IMR-90 (cell line): ENCODE measurements around the gene CCKAR. TPM values are rescaled to one million over a fixed set of nuclear protein-coding genes. Genes with fewer than 3 reads are reported as not detected.

Experiments used
- ATAC-seq: fragments of 200-7000 bp; cut with Tn5 transposase; 2 replicates; pipeline ENCODE4 v1.9.1; 2020; ENCODE audit warnings: low read depth, mild to moderate bottlenecking, moderate library complexity
- BruUV-seq: library from RNA; stranded (reverse); fragments of 400-500 nt; replicated peaks from 2 replicates; lab custom pipeline; 2021; lab: Mats Ljungman, UMichigan
- CTCF ChIA-PET: fragments of 300-600 bp; formaldehyde crosslinking; extraction: SDS; loops from one replicate; lab custom pipeline; 2021; ENCODE audit warnings: antibody characterized with exemption; lab: Yijun Ruan, JAX
- POLR2A ChIA-PET: fragments of 300-600 bp; sonication (Branson Sonifier 250); formaldehyde crosslinking; loops from one replicate; lab custom pipeline; 2022; ENCODE audit warnings: antibody characterized with exemption; ENCODE audit not compliant: unreplicated experiment; lab: Charles Lee
- DNase-seq: peaks from one replicate; pipeline ENCODE4 v3.0.0; 2013
- H2AFZ ChIP-seq: replicated peaks from 2 replicates; pipeline ENCODE3; 2013; ENCODE audit warnings: low read length, mild to moderate bottlenecking; ENCODE audit not compliant: poor library complexity
- H2AK5ac ChIP-seq: 2 replicates; pipeline ENCODE4 v1.6.1; 2013; ENCODE audit warnings: low read depth, low read length, inconsistent platforms
- H2AK9ac ChIP-seq: replicated peaks from 2 replicates; pipeline ENCODE3; 2013; ENCODE audit warnings: mild to moderate bottlenecking, low read depth, low read length, moderate library complexity; ENCODE audit not compliant: poor library complexity
- H2BK120ac ChIP-seq: 2 replicates; pipeline ENCODE4 v1.6.1; 2013; ENCODE audit warnings: low read depth, low read length, inconsistent platforms
- H2BK15ac ChIP-seq: 3 replicates; pipeline ENCODE4 v1.6.1; 2013; ENCODE audit warnings: low read depth, low read length, inconsistent platforms
- H2BK20ac ChIP-seq: 2 replicates; pipeline ENCODE4 v1.6.1; 2013; ENCODE audit warnings: low read depth, mild to moderate bottlenecking, inconsistent platforms, low read length, moderate library complexity
- H2BK5ac ChIP-seq: 2 replicates; pipeline ENCODE4 v1.6.1; 2013; ENCODE audit warnings: mild to moderate bottlenecking, low read depth, low read length, inconsistent platforms; ENCODE audit not compliant: poor library complexity, severe bottlenecking
- H3K14ac ChIP-seq: replicated peaks from 2 replicates; pipeline ENCODE4 v1.6.1; 2013; ENCODE audit warnings: low read depth, low read length, inconsistent platforms
- H3K18ac ChIP-seq: 2 replicates; pipeline ENCODE4 v1.6.1; 2013; ENCODE audit warnings: low read depth, low read length, control low read depth
- H3K23ac ChIP-seq: 2 replicates; pipeline ENCODE4 v1.6.1; 2013; ENCODE audit warnings: low read depth, low read length, inconsistent platforms
- H3K27ac ChIP-seq: 2 replicates; pipeline ENCODE4 v1.5.1; 2013; ENCODE audit warnings: mild to moderate bottlenecking, control low read depth, low read length; ENCODE audit not compliant: insufficient read depth
- H3K27me3 ChIP-seq: 2 replicates; pipeline ENCODE4 v1.6.1; 2013; ENCODE audit warnings: low read length; ENCODE audit not compliant: control insufficient read depth, insufficient read depth
- H3K36me3 ChIP-seq: 2 replicates; pipeline ENCODE4 v1.6.1; 2013; ENCODE audit warnings: low read length, mixed read lengths; ENCODE audit not compliant: control insufficient read depth, insufficient read depth
- H3K4ac ChIP-seq: 2 replicates; pipeline ENCODE4 v1.6.1; 2013; ENCODE audit warnings: low read depth, low read length, inconsistent platforms
- H3K4me1 ChIP-seq: 2 replicates; pipeline ENCODE4 v1.6.1; 2013; ENCODE audit warnings: low read length, mixed read lengths; ENCODE audit not compliant: control insufficient read depth, insufficient read depth
- H3K4me2 ChIP-seq: 2 replicates; pipeline ENCODE4 v1.6.1; 2013; ENCODE audit warnings: low read depth, mild to moderate bottlenecking, control low read depth, low read length, moderate library complexity
- H3K4me3 ChIP-seq: 2 replicates; pipeline ENCODE4 v1.5.1; 2013; ENCODE audit warnings: low read depth, mild to moderate bottlenecking, control low read depth, low read length, moderate library complexity; ENCODE audit not compliant: insufficient read depth
- H3K56ac ChIP-seq: 2 replicates; pipeline ENCODE4 v1.6.1; 2013; ENCODE audit warnings: low read length, inconsistent platforms; ENCODE audit not compliant: insufficient read depth; ENCODE audit errors: extremely low read depth
- H3K79me1 ChIP-seq, 2 experiments: 2 replicates each; pipeline ENCODE4 v1.6.1; 2013; ENCODE audit warnings: low read length in 2 of 2, inconsistent platforms in 1 of 2, low read depth in 1 of 2
- H3K9ac ChIP-seq: 2 replicates; pipeline ENCODE4 v1.6.1; 2013; ENCODE audit warnings: low read depth, low read length, control low read depth
- H3K9me1 ChIP-seq: 2 replicates; pipeline ENCODE4 v1.6.1; 2013; ENCODE audit warnings: low read length, inconsistent platforms; ENCODE audit not compliant: insufficient read depth
- H3K9me3 ChIP-seq: 2 replicates; pipeline ENCODE4 v1.6.1; 2013; ENCODE audit warnings: low read length; ENCODE audit not compliant: control insufficient read depth, insufficient read depth
- H4K20me1 ChIP-seq: 2 replicates; pipeline ENCODE4 v1.6.1; 2013; ENCODE audit warnings: low read length, inconsistent platforms; ENCODE audit not compliant: insufficient read depth
- H4K5ac ChIP-seq: 2 replicates; pipeline ENCODE4 v1.6.1; 2013; ENCODE audit warnings: mild to moderate bottlenecking, low read depth, low read length, control low read depth
- H4K8ac ChIP-seq, 2 experiments: 2 replicates each; pipeline ENCODE4 v1.6.1; 2013; ENCODE audit warnings: low read depth in 2 of 2, low read length in 2 of 2, control low read depth in 1 of 2, inconsistent platforms in 1 of 2
- H4K91ac ChIP-seq: 2 replicates; pipeline ENCODE4 v1.6.1; 2013; ENCODE audit warnings: low read depth, low read length, inconsistent platforms; ENCODE audit not compliant: insufficient read depth
- MAFK ChIP-seq: IDR thresholded peaks from 2 replicates; pipeline ENCODE4 v1.6.1; 2012; ENCODE audit warnings: low read depth, low read length, improper control_type of control experiment
- RAD21 ChIP-seq: IDR thresholded peaks from 2 replicates; pipeline ENCODE4 v1.6.1; 2012; ENCODE audit warnings: low read length, improper control_type of control experiment
- RCOR1 ChIP-seq: IDR thresholded peaks from 2 replicates; pipeline ENCODE4 v1.6.1; 2012; ENCODE audit warnings: mild to moderate bottlenecking, low read length, improper control_type of control experiment; ENCODE audit not compliant: insufficient replicate concordance
- WGBS, 2 experiments: methylation state at CpG; one replicate each; pipeline versions ENCODE4 v1.1.5 to v1.1.7; 2013; ENCODE audit warnings: missing lambda C conversion rate in 2 of 2; ENCODE audit not compliant: insufficient read length in 1 of 2; ENCODE audit errors: extremely low coverage in 2 of 2; 5-methylcytosine and 5-hydroxymethylcytosine counted together
- dilution Hi-C: fragments of 300-500 bp; cut with HindIII; formaldehyde crosslinking; loops from one replicate; pipeline ENCODE4 v1.14.3; 2018; ENCODE audit warnings: low sequenced_read_pairs; ENCODE audit not compliant: unreplicated experiment
- in situ Hi-C: fragments of 300-500 bp; cut with MboI; formaldehyde crosslinking; loops from 3 replicates; pipeline ENCODE4 v1.14.3; 2019; ENCODE audit warnings: low sequenced_read_pairs, inconsistent platforms, mixed read lengths
- intact Hi-C: fragments of 100-400 bp; cut with micrococcal nuclease; formaldehyde crosslinking; loops from 2 replicates; pipeline ENCODE4 v1.10.0; 2022
- polyA plus RNA-seq, 3 experiments: library from polyadenylated mRNA; depleted of rRNA; stranded (reverse); fragments of >200 nt; gene quantifications; 2 replicates each; pipeline ENCODE4 v1.2.3, GENCODE V29; 2012; ENCODE audit warnings: low replicate concordance in 1 of 3
- total RNA-seq: library from RNA; depleted of rRNA; stranded (reverse); fragments of >200 nt; gene quantifications from 2 replicates; pipeline ENCODE4 v1.2.3, GENCODE V29; 2012

CCKAR gene
- total and polyA plus RNA-seq, 2 of the 4 experiments (the other 2 are of a cell fraction), result not detected

DNA sequence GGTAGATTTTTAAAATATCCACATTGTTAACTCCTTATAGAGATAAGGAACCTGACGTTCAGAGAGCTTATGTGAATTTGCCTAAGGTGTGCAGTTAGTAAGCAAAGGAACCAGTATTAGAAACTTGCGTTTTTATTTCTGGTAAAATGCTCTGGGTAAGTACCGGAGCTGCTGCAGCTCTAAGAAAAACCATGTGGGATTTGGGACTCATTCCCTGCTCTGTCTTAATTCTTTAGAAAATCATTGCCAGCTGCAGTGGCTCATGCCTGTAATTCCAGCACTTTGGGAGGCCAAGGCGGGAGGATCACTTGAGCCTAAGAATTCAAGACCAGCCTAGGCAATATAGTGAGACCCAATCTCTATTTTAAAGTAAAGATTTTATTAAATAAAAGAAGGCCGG, 5.8 kb downstream of the CCKAR start:
- H3K4me1 ChIP-seq, result peaks cover 4% of the 10 kb centered on the region

More for the DNA sequence above, 5.8 kb downstream of the CCKAR start:
- Histone ChIP-seq H3K79me1 (no peaks in the 10 kb centered on the region), H2BK20ac (no peak overlapping the region), H3K9me1 (no peaks in the 10 kb centered on the region), H3K9ac (no peak overlapping the region), H4K20me1 (no peaks in the 10 kb centered on the region), H2BK5ac (no peak overlapping the region), H3K18ac (peak overlapping the region; percentile 29; the same call in 1 of the 2 replicates), H3K4ac (no peak overlapping the region), H2BK15ac (no peak overlapping the region), H3K4me2 (no peak overlapping the region), H3K9me3 (no peaks in the 10 kb centered on the region), H2BK120ac (no peak overlapping the region), H4K91ac (no peak overlapping the region), H3K14ac (no peak overlapping the region), H4K8ac (no peak overlapping the region), H3K4me3 (no peak overlapping the region), H3K27ac (no peak overlapping the region), H2AFZ (no peak overlapping the region), H2AK9ac (no peak overlapping the region), H4K5ac (no peak overlapping the region), H3K23ac (no peak overlapping the region), H3K56ac (no peak overlapping the region), H3K36me3 (no peaks in the 10 kb centered on the region), H3K27me3 (peaks cover 16% of the 10 kb centered on the region), H2AK5ac (no peak overlapping the region)
- DNase-seq (no peak), ATAC-seq (no peak)
- POLR2A ChIA-PET, result no interaction called here
- TF ChIP-seq RCOR1, result no peak
- no peak for TF ChIP-seq MAFK
- TF ChIP-seq RAD21, result no peak
- CTCF ChIA-PET, result no interaction called here
- BruUV-seq, result no TSS peak
- 80% methylated on average over 2 of the region's 5 CpGs; no CpG with 5 or more reads in 1 of the 2 experiments for WGBS, 2 experiments
- intact Hi-C loops, result no loop called here
- in situ Hi-C loops, result no loop called here
- dilution Hi-C loops, result no loop called here
